Activated CD4-positive, alpha-beta T cell treated with anti-CD3 and anti-CD28 coated beads for 36 hours (primary cell): Measurements from ENCODE around the gene RAD21L1. TPM values are rescaled to one million over a fixed set of nuclear protein-coding genes. Genes with fewer than 3 reads are reported as not detected.
A peak's percentile ranks its signal among the peaks of the same experiment; 100 is the strongest.
"Not testable (repeated sequence)": the region's sequence is repeated elsewhere in the genome, so short reads cannot be mapped to it uniquely, and the experiment has no call there.

Experiments used
- ATAC-seq: fragments of 200-7000 bp; cut with Tn5 transposase; one replicate; pipeline ENCODE4 v1.10.0; 2021; ENCODE audit warnings: mild to moderate bottlenecking, moderate library complexity
- CTCF ChIA-PET: fragments of 350-600 bp; sonication (Branson Sonifier 250); formaldehyde crosslinking; loops from one replicate; lab custom pipeline; 2021; ENCODE audit warnings: antibody characterized with exemption; lab: Charles Lee
- POLR2A ChIA-PET: fragments of 350-600 bp; sonication (Branson Sonifier 250); formaldehyde crosslinking; loops from one replicate; lab custom pipeline; 2021; ENCODE audit warnings: antibody characterized with exemption, inconsistent platforms; lab: Charles Lee
- DNase-seq: peaks from one replicate; pipeline ENCODE4 v3.0.0-alpha.2; 2020
- H3K27ac Mint-ChIP-seq: one replicate; pipeline ENCODE4 v1.8.0; 2021; ENCODE audit warnings: mixed read lengths
- H3K27me3 Mint-ChIP-seq: one replicate; pipeline ENCODE4 v1.8.0; 2021; ENCODE audit warnings: mixed read lengths
- H3K36me3 Mint-ChIP-seq: one replicate; pipeline ENCODE4 v1.8.0; 2021; ENCODE audit warnings: low read depth, mixed read lengths
- H3K4me1 Mint-ChIP-seq: one replicate; pipeline ENCODE4 v1.8.0; 2021; ENCODE audit warnings: mixed read lengths
- H3K4me3 Mint-ChIP-seq: one replicate; pipeline ENCODE4 v1.8.0; 2021; ENCODE audit warnings: mild to moderate bottlenecking, moderate library complexity, mixed read lengths
- H3K9me3 Mint-ChIP-seq: one replicate; pipeline ENCODE4 v1.8.0; 2021; ENCODE audit warnings: low read depth, mixed read lengths
- intact Hi-C, 2 experiments: fragments of 100-400 bp; cut with DNase I in 1 of 2; cut with micrococcal nuclease in 1 of 2; formaldehyde crosslinking; loops; one replicate each; pipeline versions ENCODE4 v1.14.2 to v1.15.1; 2022 to 2024; cut with DNase I, micrococcal nuclease
- total RNA-seq, 2 experiments: library from RNA; stranded (reverse); gene quantifications; one replicate each; pipeline ENCODE4 v1.2.3, GENCODE V29; 2021

RAD21L1 gene
- total RNA-seq, 2 experiments from 2014 or later = 0.32 TPM; not detected in 1

GRCh38 chr20:1210501-1210900 lies 15.3 kb upstream of the RAD21L1 start:
- CTCF ChIA-PET = interaction anchor here (0.8 to 1.6 kb wide), 3 partner anchors 228 to 392 kb away, joined by 3 to 4 read pairs (median 4); no protein-coding TSS in a partner anchor
- Mint-ChIP-seq H3K4me3 (no peak overlapping the region), H3K9me3 (no peaks in the 10 kb centered on the region), H3K27ac (no peak overlapping the region), H3K4me1 (peaks cover 20% of the 10 kb centered on the region), H3K27me3 (peaks cover 3% of the 10 kb centered on the region), H3K36me3 (no peaks in the 10 kb centered on the region)
- POLR2A ChIA-PET = no interaction called here
- intact Hi-C loops = loop anchor here (1.0 to 5.0 kb wide), 4 partner anchors 21 to 393 kb away; partner anchors contain the start of gene FAM110A (in 1 of the 2)
- ATAC-seq (no peak), DNase-seq (no peak)

GRCh38 chr20:1212023-1212422 lies 13.8 kb upstream of the RAD21L1 start:
- Mint-ChIP-seq H3K36me3 (no peaks in the 10 kb centered on the region), H3K4me1 (peaks cover 33% of the 10 kb centered on the region), H3K9me3 (no peaks in the 10 kb centered on the region), H3K27ac (no peak overlapping the region), H3K4me3 (no peak overlapping the region), H3K27me3 (peaks cover 3% of the 10 kb centered on the region)
- POLR2A ChIA-PET = no interaction called here
- intact Hi-C loops = loop anchor here (2.0 to 5.0 kb wide), 5 partner anchors 27 to 395 kb away; partner anchors contain the start of genes FAM110A (in 1 of the 2), PSMF1 (in 1 of the 2) and TMEM74B (in 1 of the 2)
- ATAC-seq (no peak), DNase-seq (no peak)
- CTCF ChIA-PET = interaction anchor here (0.7 to 2.6 kb wide), 7 partner anchors 9 to 393 kb away, joined by 3 to 11 read pairs (median 5); partner anchors contain the start of gene C20orf202

DNA sequence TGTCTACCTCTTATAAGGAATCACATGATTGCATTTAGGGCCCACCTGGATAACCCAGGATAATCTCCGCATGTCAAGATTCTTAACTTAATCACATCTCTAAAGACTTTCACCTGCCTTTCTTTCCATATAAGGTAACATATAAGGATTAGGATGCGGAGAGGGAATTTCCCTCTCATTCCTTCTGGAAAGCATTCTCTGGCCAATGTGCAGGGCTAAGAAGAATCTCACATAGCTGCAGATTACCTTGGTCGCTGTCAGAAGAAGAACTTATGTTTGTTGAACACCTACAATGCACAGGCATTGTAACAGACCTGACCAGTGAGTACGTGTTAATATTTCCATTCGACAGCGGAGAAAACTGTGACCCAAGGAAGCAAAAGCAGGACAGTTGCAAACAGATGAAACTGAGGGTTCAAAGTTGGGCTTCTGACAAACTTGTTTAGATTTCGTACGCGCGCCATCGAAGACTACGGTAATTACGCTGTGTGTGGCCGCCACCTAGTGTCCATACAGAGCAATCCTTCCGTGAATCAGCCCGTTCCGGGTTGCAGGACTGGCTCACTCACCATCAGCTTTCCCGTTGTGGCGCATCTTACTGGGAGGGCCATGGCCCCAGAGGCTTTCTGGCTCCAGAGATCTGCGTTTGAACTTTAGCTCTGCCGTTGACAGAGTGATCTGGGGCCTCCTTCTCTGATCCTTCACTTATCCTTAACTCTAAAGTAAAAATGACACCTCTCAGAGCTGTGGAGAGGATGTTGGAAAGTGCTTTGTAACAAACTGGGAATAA lies 13.0 kb upstream of the RAD21L1 start:
- intact Hi-C loops = loop anchor here (1.0 to 5.0 kb wide), 9 partner anchors 28 to 397 kb away; partner anchors contain the start of genes PSMF1 (in 2 of the 2), FAM110A (in 1 of the 2) and TMEM74B (in 1 of the 2)
- Mint-ChIP-seq H3K4me1 (peaks cover 36% of the 10 kb centered on the region), H3K27me3 (peaks cover 3% of the 10 kb centered on the region), H3K36me3 (no peaks in the 10 kb centered on the region), H3K27ac (no peak overlapping the region), H3K9me3 (no peaks in the 10 kb centered on the region), H3K4me3 (no peak overlapping the region)
- ChIA-PET CTCF (interaction anchor here (0.7 to 2.6 kb wide), 17 partner anchors 10 to 452 kb away, joined by 3 to 11 read pairs (median 3); partner anchors contain the start of genes C20orf202 and SNPH), POLR2A (no interaction called here)
- peak; percentile 86 for DNase-seq
- peak; percentile 66 for ATAC-seq

DNA sequence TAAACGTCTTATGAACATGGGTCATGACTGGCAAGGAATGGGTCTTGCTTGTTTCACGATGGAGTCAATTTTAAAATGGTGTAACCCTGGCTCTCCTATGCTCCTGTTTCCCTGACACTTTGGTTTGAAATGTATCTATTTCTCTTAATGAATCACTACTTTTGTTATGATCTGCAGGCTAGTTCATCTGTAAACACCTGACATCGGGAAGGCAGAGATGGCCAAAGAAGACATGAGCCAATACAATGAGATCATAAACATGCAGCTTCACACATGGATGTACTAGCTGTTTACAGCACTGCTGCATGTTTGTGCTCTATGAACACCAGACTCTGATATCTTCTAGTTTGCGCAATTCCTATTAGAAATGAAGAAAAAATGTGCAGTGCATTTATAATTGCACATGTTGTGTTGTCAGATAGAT lies 11.0 kb upstream of the RAD21L1 start:
- ChIA-PET POLR2A (no interaction called here), CTCF (interaction anchor here (0.6 to 2.6 kb wide), 5 partner anchors 10 to 609 kb away, joined by 3 to 11 read pairs (median 5); no protein-coding TSS in a partner anchor)
- intact Hi-C loops = loop anchor here (1.0 to 5.0 kb wide), 5 partner anchors 10 to 398 kb away; partner anchors contain the start of gene FAM110A (in 1 of the 2)
- ATAC-seq (peak; percentile 44), DNase-seq (no peak)
- H3K4me1 Mint-ChIP-seq = peaks cover 38% of the 10 kb centered on the region
- H3K9me3 Mint-ChIP-seq = no peaks in the 10 kb centered on the region
- H3K4me3 Mint-ChIP-seq = no peak overlapping the region
- H3K27me3 Mint-ChIP-seq = peaks cover 3% of the 10 kb centered on the region
- H3K36me3 Mint-ChIP-seq = no peaks in the 10 kb centered on the region
- H3K27ac Mint-ChIP-seq = peak overlapping the region; percentile 92

DNA sequence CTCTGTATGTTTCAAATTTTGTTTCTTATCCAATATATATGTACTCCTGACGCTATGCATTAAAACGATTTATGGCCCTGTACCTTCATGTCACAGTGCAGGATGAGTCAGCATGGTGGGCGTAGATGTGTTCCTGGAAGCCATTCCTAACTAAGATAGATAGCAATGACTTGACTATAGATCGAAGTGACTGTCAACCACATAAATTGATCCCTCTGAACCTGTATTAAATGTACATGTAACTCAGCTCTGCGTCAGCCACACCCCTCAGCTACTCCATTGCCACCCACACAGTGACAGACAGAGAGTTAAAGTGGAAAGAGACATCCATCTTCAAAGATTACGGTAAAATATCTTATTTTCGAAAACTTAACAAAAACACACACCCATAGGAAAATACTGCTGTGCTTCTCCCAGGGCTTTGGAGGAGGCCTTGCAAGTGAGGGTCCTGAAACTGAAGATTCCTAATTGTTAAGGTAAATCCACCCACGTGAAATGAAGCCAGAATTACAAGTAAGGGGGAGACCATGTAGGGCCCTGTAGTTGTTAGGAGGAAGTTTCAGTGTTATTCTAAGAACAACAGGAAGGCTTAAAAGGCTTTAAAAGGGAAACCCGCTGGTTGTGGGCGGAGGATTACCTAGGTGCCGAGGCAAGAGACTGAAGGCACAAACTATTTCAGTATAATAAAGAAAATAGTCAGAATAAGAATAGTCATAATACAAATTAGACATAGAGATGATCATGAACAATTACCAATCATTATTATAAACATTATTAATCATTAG lies 10.3 kb upstream of the RAD21L1 start:
- ATAC-seq (peak; percentile 89), DNase-seq (peak; percentile 86)
- Mint-ChIP-seq H3K27ac (peak overlapping the region; percentile 92), H3K4me3 (peak overlapping the region; percentile 56), H3K36me3 (no peaks in the 10 kb centered on the region), H3K9me3 (no peaks in the 10 kb centered on the region), H3K4me1 (peaks cover 38% of the 10 kb centered on the region), H3K27me3 (peaks cover 3% of the 10 kb centered on the region)
- ChIA-PET POLR2A (no interaction called here), CTCF (interaction anchor here (0.6 to 1.0 kb wide), 4 partner anchors 9 to 610 kb away, joined by 3 to 5 read pairs (median 4); no protein-coding TSS in a partner anchor)
- intact Hi-C loops = loop anchor here in 1 of 2 experiments (1.0 kb wide), 2 partner anchors 10 to 110 kb away; no protein-coding TSS in a partner anchor

- intact Hi-C loops, POLR2A ChIA-PET, H3K36me3 Mint-ChIP-seq, DNase-seq, H3K27me3 Mint-ChIP-seq, ATAC-seq, H3K4me3 Mint-ChIP-seq, H3K9me3 Mint-ChIP-seq: not testable (repeated sequence)
- CTCF ChIA-PET = interaction anchor here (0.7 kb wide), 1 partner anchor 401 kb away, joined by 4 read pairs; no protein-coding TSS in a partner anchor
- Mint-ChIP-seq H3K4me1 (peaks cover 38% of the 10 kb centered on the region), H3K27ac (peak overlapping the region; percentile 2)
Measured at GRCh38 chr20:1216527-1217427, 9.1 kb upstream of the RAD21L1 start.

DNA sequence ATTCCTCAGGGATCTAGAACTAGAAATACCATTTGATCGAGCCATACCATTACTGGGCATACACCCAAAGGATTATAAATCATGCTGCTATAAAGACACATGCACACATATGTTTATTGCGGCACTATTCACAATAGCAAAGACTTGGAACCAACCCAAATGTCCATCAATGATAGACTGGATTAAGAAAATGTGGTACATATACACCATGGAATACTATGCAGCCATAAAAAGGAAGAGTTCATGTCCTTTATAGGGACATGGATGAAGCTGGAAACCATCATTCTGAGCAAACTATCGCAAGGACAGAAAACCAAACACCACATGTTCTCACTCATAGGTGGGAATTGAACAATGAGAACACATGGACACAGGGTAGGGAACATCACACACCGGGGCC lies 3.1 kb upstream of the RAD21L1 start:
- ATAC-seq, H3K27ac Mint-ChIP-seq, H3K9me3 Mint-ChIP-seq, CTCF ChIA-PET, intact Hi-C loops, H3K4me3 Mint-ChIP-seq, H3K36me3 Mint-ChIP-seq, DNase-seq, H3K27me3 Mint-ChIP-seq: not testable (repeated sequence)
- POLR2A ChIA-PET = interaction anchor here (0.7 kb wide), 1 partner anchor 17 kb away, joined by 3 read pairs; no protein-coding TSS in a partner anchor
- peaks cover 13% of the 10 kb centered on the region for H3K4me1 Mint-ChIP-seq

- ATAC-seq (no peak), DNase-seq (no peak)
- Mint-ChIP-seq H3K4me1 (peaks cover 11% of the 10 kb centered on the region), H3K36me3 (peaks cover 2% of the 10 kb centered on the region), H3K9me3 (peaks cover 5% of the 10 kb centered on the region), H3K4me3 (peak overlapping the region; percentile 26), H3K27ac (no peak overlapping the region), H3K27me3 (peaks cover 4% of the 10 kb centered on the region)
- ChIA-PET CTCF (interaction anchor here (0.7 to 1.6 kb wide), 4 partner anchors 9 to 70 kb away, joined by 3 to 5 read pairs (median 3); no protein-coding TSS in a partner anchor), POLR2A (no interaction called here)
- intact Hi-C loops = loop anchor here in 1 of 2 experiments (2.0 kb wide), 1 partner anchor 392 kb away; the partner anchor contains the start of gene FAM110A
Measured at GRCh38 chr20:1224205-1224890, 1.5 kb upstream of the RAD21L1 start.

DNA sequence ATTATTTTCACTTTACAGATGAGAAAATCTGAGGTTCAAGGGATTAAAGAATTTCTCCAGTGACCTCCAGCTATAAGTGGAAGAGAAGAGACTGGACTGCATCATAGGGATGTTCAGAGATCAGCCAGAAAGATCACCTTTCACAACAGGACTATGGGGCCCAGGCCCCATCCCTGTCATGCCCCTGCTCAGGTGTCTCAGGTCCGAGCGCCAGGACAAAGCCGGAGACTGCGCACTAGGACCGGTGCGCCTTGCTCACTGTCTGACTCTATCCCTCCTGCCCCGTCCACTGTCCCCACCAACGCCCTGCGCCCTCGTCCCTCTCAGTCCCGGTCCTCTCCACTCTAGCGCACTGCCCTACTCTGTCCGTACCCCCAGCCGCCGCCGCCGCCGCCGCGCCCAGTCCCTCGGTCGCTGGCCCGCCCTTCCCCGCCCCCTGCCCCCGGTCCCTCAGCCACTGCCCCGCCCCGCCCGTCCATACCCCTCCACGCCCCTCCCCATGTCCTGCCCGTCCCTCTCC lies 521 bp upstream of the RAD21L1 start:
- DNase-seq (no peak), ATAC-seq (no peak)
- peaks cover 11% of the 10 kb centered on the region for H3K4me1 Mint-ChIP-seq
- peaks cover 2% of the 10 kb centered on the region for H3K36me3 Mint-ChIP-seq
- CTCF ChIA-PET = interaction anchor here (0.6 to 1.6 kb wide), 4 partner anchors 10 to 109 kb away, joined by 3 to 5 read pairs (median 3); no protein-coding TSS in a partner anchor
- no peak overlapping the region for H3K27ac Mint-ChIP-seq
- peaks cover 9% of the 10 kb centered on the region for H3K27me3 Mint-ChIP-seq
- H3K9me3 Mint-ChIP-seq = peaks cover 5% of the 10 kb centered on the region
- POLR2A ChIA-PET = no interaction called here
- peak overlapping the region; percentile 71 for H3K4me3 Mint-ChIP-seq
- intact Hi-C loops = loop anchor here (1.0 to 5.0 kb wide), 9 partner anchors 10 to 877 kb away; partner anchors contain the start of genes CSNK2A1 (in 1 of the 2), FAM110A (in 1 of the 2), FKBP1A (in 1 of the 2) and NSFL1C (in 1 of the 2)
